Islet of Langerhans (tissue), 1 donor: ENCODE data around the gene SLC18A2.

Source experiments
- FAIRE-seq: peaks from one replicate; lab custom pipeline; 2011; peaks lifted over from hg19 to GRCh38; lab: Jason Lieb, UNC

The SLC18A2 gene

DNA sequence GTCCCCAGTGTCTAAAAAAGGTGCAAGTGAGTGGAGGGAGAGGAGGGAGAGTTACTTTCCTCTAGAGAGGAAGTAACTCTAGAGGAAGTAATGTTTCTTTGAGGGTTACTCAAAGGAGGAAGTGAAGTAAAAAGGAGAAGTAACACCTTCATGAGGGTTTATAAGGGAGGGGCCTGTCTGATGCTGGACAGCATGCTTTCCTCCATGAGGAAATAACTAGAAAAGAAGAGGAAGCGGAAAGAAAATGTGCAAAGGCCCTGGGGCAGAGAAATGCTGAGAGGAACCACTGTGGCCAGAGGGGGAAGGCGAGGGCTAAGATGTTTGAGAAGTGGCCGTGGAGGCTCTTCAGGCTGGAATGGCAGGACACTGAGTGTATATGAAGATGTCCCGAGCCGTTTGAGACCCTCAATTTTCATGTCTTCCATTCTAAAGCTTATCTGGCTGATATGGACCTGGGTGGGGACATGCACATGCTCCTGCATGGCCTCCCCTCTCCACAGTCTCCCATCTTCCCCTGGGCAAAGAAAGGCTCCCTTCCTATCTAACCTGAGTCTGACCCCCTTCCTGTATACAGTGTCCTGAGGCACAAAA lies 3.4 kb upstream of the SLC18A2 start:
- FAIRE-seq, result no peak

DNA sequence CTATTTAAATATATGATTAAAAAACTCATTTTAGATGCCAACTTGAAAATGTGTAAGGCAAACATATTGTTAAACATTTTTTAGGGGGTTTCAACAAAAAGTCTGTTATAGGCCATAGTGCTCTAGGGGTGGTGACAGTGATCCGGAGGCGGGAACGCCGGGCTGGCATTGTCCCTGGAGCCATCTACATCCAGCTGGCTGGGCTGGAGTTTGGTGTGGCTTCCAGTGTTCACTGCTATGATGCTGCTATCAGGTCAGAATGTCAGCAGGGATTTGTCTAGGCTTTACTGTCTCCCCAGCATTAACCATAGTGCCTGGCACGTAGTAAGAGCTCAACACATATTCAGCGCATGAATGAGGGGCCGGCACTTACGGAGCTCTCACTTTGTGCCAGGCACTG lies 1.9 kb upstream of the SLC18A2 start:
- no peak for FAIRE-seq

DNA sequence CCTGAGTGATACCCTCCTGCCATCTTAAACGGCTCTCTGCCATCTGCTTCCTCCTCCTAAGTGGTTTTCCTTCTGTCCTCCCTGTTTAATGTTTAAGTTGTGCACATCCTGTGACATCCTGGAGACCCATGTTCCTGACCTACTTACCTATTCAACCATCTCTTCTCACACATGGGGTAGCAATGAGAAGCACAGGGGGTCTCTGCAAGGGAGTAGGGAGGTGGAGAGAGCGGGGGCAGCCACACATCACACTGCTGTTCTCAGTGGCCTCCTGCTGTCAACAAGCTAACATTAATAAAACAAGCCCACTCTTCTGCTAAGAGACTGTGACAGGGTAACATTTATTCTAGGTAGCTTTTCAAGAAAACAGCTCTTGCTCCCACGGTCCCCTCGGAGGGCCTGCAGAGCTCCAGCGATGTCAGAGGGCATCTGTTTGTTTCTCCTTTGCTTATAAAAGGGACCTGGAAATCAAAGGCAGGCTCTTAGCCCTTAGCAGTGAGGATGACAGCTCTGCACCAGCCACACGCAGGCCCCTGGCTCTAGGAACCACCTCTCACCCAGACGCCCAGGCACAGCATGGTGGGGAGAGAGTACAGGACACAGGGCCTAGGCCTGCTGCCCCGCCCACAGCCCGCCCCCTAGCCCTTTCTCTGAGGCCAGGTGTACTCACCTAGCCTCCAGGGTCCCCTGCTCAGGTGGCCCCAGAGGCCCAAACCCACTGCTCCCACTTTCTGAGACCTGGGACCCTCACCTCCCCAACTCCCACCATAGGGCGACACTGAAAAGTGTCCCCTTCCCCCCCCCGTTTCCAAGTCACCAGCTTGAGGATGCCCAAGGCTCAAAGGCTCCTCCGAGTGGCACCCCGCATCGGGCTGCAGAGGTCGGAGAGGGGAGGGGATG lies 943 bp upstream of the SLC18A2 start:
- FAIRE-seq, result no peak

DNA sequence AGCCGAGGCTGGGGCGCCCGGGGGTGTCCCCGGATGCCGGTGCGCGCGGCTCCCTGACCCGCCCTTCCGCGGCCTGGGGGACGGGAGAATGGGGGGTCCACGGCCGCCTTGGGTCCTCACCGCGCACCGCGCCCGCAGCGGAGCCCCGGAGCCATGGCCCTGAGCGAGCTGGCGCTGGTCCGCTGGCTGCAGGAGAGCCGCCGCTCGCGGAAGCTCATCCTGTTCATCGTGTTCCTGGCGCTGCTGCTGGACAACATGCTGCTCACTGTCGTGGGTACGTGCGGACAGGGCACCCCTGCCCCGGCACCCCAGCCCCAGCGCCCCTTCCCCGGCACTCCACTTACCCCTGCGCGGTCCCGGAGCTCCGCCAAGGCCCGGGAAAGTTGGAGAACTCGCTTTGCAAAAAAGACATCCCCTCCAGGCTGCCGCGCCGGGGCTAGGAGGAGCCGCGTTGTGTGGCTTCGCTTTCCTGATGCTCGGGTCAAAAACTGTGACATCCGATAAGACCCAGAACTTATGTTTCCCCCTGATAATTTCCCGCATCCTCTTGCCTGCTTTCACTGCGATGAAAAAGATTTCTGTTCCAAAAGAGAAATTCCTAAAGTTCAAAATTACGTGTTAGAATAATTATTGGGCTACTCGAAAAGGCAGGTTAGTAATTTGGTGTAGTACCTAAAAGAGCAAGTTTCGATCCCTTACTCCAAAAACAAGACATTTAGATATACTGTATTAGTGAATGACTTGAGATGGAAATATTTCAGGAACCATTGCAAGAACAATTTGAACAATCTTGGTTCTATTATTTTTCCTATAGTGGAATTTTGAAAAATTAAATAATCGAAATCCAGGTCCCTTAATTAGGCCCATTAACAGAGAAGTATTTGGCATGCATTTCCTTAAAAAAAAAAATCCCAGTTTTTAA lies 888 bp downstream of the SLC18A2 start:
- no peak for FAIRE-seq

DNA sequence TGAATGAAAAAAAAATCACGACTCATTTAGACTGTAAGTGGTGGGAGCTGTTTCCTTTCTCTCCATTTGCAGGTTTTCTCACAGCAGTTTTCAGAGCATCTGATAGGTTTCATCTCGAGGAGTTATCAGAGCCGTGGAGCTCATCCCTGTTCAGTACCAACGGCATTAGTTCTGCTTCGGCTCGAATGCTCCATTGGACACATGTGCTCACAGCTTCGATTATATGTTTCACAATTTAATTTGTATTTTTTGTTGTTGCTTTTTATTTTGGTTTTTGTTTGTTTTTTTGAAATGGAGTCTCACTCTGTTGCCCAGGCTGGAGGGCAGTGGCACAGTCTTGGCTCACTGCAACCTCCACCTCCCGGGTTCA lies 1.5 kb downstream of the SLC18A2 start:
- no peak for FAIRE-seq

DNA sequence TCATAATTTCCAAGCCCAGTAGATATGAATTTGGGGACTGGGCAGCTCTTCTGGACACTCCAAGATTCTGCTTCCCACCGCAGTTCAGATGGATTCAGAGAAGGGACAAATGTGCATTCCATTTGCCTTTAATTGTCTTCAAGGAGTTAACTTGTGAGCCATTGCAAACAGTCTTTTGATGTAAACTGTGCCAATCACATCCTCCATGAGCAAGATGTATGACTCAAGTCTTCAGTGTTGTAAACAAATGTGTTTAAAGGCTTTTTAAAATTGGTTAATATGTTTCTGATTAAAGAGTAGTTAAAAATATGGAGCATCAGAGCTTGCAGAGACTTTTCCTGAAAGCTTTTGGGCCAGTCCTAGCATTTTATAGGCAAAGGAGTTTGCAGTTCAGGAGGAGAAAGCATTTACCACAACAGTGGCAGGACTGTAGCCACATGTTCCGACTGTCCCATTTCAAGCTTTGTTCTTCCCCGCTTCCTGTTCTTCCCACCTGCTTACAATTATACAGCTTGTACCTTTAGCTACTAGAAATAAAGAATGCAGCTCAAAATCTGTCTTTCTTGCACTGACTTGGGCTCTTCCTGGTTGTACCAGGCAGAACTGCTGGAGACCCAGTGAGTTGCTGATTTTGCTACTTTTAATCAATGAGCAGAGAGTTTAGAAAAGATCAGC lies 6.2 kb downstream of the SLC18A2 start:
- no peak for FAIRE-seq

DNA sequence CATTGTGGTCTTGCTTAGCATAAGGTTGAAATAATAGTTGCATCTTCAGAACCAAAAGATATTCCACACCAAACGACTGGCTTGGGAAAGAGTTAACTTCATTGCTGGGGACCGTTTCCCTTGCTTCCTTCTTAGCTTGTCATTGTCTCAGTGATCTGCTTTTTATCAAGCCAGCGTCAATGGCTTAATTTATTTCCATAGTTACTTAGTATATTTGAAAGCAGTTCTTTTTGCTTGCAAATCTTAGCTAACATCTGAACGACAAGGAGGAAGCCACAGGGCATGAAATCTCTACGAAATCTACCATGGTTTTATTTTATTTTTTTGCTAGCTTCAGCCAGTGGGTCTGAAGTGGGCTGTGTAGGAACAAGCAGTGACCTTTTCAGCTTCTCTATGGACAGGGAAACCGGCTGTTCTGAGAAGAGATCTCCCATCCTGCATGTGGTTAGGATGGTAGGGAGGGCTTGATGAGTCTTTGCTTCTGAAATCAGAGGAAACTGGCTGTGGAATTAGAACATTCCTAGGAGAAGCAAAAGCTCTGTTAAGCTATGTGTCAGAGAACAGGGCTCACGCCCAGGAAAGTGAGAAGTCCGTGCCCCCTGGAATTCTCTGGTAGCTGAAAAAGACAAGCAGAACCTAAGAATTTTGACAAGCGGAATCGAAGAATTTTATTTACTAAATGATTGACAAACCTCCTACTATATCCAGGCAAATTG lies 8.0 kb downstream of the SLC18A2 start:
- FAIRE-seq, result no peak

DNA sequence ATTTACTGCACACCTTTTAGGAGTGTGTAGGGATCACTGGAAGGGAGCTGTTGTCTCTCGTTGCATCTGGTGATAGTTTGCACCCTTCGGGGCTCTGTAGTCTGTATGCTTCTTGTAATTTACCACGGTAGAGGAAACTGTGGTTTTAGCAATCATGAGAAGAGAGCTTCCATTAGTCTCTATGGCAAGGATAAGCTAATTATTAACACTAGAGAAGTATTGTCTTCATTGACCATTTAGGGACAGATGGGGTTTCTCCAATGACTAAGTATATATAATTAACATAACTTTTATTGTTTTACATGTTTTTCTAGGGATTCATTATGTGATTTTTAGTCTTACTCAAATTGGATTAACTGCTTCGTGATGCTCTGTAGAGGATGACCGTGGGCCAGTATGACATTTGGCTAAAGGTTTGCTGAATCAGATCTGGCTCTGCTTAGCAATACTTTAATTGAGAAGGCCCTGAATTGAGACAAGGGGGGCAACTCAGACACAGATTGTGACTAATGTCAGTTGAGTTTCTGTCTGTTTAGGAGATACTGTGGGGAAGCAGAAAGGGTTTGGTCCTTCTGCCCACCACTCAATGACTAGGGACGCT lies 8.7 kb downstream of the SLC18A2 start:
- no peak for FAIRE-seq

DNA sequence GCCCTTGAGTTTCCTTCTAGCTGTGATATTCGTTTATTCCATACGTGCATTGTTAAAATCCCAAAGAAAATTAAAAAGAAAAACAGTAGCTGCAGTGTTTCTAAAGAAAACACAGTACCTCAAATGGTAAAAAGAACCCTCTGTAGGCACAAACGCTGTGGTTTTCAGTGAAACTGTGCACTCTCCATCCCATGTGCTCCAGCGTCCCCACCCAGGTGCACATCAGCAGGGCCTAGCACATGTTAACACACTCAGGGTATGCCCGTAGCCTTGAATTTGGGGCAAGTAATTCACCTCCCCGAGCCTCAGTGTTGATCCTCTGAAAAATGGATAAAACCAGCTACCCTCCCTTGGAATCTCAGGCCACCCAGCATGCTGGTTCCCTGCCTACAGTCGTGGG lies 9.5 kb downstream of the SLC18A2 start:
- no peak for FAIRE-seq

DNA sequence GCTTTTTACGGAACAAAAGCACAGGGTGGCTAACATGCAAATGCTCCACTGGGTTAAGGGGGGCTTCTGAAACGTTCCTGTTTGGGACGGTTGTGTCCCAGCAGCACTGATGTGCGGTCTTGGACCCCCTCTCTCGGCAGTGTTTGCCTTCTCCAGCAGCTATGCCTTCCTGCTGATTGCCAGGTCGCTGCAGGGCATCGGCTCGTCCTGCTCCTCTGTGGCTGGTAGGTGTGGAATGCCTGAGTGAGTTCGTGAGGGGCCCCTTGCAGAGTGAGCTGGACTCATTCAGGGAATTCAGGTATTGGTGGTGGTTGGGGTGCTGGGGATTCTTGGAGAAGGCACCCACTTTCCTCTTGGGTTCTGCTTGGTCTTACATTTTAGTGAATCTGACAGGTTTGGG lies 13.0 kb downstream of the SLC18A2 start:
- FAIRE-seq, result no peak

DNA sequence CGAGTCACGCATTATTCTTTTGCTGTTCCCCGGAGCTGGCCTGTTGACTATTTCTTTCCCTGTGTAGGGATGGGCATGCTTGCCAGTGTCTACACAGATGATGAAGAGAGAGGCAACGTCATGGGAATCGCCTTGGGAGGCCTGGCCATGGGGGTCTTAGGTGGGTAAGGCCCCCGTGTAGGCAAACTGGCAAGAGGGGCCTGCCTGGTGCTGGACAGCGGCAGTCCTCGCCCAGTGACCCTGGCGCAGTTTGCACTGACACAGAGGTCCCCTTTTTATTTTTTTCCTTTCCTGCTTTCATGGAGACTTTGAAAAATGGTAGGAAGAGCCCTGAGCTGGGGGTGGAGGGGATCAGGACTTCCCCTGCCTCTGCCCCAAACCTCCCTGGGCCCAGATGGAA lies 13.4 kb downstream of the SLC18A2 start:
- FAIRE-seq, result no peak

DNA sequence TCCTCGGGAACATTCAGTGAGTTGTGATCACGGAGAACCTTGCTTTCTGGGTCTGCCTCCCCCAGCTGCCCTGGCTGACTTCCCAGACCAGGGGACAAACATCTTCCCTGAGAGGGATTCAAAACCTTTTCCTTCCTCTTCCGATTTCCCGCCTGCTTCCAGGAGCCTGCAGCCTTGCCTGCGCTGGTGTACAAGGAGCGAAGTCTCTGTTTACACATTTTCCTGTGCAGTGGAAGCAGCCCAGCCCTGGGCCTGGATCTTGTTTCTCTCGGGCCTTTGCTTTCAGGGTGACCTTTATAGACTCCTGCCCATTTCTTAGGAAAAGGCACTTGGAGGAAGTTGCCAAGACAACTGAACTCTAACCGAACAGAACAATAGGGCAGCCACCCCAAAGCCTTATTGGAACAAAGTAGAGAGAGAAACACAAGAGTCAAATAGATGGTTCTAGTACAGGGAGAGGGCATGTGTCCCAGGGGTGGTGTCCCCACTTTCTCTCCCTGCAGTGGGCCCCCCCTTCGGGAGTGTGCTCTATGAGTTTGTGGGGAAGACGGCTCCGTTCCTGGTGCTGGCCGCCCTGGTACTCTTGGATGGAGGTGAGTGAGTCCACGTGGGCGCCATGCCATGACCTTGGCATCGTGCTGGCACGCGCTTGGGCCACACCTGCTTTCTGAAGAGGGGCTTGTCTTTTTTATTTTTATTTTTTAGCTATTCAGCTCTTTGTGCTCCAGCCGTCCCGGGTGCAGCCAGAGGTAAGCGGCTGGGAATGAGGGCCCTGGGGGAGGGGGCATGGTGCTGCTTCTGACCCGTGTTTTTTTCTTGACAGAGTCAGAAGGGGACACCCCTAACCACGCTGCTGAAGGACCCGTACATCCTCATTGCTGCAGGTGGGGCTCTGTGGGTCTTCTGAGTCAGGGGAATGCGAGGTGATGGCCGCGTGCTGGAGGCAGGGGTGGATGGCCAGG lies 14.1 kb downstream of the SLC18A2 start:
- FAIRE-seq, result no peak

DNA sequence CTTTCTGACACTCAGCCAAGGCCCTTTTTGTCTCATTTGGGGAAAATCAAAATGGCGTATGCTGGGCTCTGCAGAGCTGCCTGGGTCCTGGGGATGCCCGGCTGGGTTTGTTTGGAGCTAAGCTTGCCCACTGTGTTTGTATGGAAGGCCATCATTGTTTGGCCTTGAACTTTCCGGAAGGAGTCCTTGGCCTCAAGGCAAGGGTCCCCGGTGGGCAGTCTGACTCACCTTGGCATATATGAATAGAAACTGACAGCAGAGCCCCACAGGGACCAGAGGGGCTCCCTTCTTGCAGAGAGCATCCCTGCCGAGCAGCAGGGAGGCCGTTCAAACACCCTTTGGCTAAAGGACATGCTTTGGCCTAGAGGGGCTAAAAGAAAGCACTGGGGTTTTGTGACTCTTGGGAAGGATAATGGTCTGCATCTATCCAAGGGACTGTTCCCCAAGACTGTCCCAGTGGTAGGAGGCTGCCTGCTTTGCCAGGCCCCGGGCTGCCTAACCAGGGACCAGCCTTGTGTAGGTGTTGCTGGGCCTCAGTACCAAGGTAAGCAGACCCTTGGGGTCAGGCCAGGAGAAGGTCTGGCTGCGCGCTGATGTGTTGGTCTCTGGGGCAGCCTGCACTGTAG lies 15.0 kb downstream of the SLC18A2 start:
- no peak for FAIRE-seq

DNA sequence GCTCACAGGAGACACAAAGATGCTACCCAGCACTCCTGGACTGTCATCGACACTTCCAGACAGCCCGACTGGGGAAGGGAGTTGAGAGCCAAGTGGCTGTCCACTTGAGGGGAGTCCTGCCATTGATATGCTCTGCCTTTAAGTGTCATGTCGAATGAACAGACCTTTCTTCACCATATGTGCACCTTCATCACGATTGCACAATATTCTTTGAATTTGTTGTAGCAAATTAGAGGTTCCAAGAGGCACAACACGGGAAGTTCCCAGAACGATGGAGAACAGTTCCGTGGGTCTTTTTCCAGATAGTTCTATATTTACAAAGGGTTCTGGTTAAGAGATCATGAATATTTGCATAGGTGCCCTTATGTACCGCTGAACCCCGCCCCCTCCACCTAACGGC lies 16.0 kb downstream of the SLC18A2 start:
- no peak for FAIRE-seq

DNA sequence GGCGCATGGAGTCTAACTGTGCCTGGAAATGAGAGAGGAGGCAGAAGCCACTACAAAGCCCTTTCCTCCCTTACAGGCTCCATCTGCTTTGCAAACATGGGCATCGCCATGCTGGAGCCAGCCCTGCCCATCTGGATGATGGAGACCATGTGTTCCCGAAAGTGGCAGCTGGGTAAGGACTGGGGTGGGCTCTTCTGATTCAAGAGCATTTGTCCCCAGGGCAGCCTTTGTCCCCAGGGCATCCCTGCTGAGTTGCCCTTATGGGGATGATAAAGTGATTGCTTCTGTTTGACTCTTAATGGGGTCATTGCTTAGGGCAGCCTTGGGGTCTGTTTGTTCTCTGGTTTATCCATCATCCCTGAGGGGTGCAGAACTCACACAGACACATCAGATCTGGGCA lies 16.8 kb downstream of the SLC18A2 start:
- FAIRE-seq, result no peak

DNA sequence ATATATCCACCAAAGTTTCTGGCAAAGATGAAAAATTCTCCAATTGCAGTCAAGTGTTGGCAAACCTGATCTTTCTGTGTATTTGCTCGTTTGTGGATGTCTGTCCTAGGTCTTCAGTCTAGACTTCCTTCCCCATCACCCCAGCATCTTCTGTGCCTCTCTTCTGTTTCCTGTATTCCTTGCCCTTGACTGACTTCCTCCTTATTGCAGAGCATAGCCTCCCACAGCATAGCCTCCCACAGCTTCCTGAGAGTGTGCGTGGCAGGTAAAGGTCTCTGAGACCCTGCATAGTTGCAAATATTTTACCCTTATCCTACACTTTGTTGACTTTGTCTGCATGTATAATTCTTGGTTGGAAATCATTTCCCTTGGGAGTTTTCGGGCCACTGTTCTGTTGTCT lies 18.4 kb downstream of the SLC18A2 start:
- no peak for FAIRE-seq

DNA sequence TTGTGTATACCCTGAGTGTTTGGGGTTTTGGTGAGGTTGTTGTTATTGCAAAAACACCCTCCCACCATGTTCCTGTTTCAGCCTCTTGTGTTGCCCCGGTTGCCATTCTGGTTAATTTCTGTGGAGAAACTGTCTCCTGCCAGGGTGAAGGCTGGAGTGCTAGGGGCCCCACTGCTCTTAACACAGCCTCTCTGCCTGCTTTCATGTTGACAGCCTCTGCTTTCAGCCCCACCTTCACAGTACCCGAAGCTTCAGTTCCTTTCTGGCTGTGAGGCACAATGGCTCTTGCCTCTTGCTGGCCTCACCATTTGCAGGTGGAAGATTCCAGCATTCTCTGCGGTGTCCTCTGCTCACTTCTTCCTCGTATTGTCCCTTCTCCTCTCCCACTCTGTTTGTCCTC lies 19.2 kb downstream of the SLC18A2 start:
- FAIRE-seq, result no peak

DNA sequence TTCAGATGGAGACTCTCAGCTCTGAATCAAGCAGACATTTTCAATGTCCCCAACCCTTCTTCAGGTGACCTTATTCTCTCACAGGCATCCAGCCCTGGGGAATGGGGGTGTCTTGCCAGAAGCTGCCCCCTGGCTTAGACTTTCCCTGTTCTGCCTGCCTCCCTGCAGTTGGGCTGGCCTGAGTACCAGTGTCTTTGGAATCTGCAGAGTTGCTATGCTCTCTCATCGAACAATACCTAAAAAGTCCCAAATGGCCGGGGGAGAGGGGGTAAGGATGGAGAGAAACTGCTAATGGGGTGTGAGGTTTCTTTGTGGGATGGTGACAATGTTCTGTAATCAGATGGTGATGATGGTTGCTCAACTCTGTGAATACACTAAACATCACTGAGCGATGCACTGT lies 20.6 kb downstream of the SLC18A2 start:
- FAIRE-seq, result no peak

DNA sequence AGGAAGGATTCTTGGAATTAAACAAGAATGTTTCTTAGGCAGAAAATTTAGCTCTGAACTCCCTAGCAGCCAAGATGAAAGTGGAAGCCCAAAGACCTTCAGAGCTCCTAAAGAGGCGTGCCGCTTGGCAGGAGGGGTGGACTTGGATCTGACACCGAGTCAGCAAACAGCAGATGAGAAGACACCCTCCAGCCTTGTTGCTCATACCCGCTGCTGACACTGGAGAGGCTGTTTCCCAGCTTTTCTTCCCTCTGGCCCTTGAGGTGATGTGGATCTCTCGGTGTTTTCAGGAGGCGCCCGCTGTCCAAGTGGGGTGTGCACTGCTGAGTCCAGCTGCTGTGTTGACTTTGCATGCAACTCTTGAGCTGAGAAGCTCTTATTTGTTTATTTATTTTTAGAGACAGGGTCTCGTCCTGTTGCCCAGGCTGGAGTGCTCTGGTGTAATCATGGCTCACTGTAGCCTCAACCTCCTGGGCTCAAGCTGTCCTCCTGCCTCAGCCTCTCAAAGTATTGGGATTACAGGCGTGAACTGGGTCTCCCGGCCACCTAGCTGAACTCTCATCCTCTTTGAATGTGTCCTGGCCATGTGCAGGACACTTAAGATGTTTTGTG lies 21.5 kb downstream of the SLC18A2 start:
- FAIRE-seq, result no peak
